Rectal smooth muscle tissue (tissue), 1 donor: ENCODE results near the gene ADGRV1.

Experiments
- H3K27ac ChIP-seq: one replicate; pipeline ENCODE4 v1.7.0; 2013; ENCODE audit warnings: low read depth, low read length, inconsistent platforms
- H3K27me3 ChIP-seq: one replicate; pipeline ENCODE4 v1.7.0; 2013; ENCODE audit warnings: low read length; ENCODE audit not compliant: control insufficient read depth, insufficient read depth
- H3K36me3 ChIP-seq: one replicate; pipeline ENCODE4 v1.7.0; 2013; ENCODE audit warnings: low read length; ENCODE audit not compliant: control insufficient read depth, insufficient read depth
- H3K4me1 ChIP-seq: one replicate; pipeline ENCODE4 v1.7.0; 2013; ENCODE audit warnings: low read length; ENCODE audit not compliant: control insufficient read depth, insufficient read depth
- H3K4me3 ChIP-seq: one replicate; pipeline ENCODE4 v1.7.0; 2013; ENCODE audit warnings: low read length
- H3K9ac ChIP-seq: one replicate; pipeline ENCODE4 v1.7.0; 2013; ENCODE audit warnings: low read length

Gene ADGRV1

DNA sequence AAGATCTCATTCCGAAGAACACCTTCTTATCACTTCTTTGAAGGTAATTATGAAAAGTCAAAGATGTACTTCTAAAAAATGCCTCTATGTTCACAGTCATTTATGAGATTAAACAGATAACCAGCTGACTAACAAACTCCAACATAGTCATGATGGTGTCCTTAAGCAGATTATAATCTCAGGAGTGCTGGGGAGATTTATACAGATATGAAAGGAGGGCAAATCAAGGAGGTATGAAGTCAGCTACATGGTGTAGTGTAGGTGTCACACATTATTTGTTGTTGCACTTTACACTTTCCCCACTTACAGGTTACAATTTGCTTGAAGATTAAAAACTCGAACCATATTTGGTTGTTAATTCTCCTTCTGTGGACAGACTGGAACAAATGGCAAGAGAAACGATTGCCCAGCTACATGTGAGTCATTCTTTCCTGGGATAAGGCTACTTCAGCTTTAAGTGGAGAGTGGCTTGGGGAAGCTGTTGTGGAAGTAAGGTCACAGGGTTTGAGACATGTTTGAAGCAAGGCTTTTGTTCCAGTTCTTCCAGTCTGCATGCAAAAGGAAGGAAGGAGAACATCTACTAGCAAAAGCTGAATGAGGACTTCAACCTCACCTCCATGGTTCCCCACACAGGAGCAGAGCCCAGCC is 320.1 kb downstream of the ADGRV1 start:
- Histone ChIP-seq H3K4me3 (no peak overlapping the region), H3K36me3 (no peaks in the 10 kb centered on the region), H3K9ac (no peak overlapping the region), H3K27me3 (no peaks in the 10 kb centered on the region), H3K27ac (peak overlapping the region; percentile 43), H3K4me1 (no peaks in the 10 kb centered on the region)

DNA sequence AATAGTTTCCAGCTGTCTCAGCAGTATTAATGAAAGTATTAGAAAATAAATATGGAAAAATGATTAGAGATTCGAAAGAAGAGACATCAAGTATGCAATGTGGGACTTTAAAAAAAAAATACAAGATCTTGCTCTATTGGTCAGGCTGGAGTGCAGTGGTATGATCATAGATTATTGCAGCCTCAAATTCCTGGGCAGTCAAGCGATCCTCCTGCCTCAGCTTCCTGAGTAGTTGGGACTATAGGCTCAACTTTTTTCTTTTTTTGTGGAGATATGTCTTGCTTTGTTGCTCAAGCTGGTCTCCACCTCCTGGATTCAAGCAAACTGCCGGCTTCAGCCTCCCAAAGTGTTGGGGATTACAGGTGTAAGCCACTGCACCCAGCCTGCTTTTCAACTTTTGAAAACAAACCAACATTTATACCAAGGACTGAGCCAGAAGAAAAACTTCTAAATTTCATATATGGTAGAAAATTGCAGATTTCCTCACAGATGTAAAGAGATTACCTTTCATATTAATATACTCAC is 323.1 kb downstream of the ADGRV1 start:
- no peak overlapping the region for H3K4me3 ChIP-seq
- no peaks in the 10 kb centered on the region for H3K4me1 ChIP-seq
- H3K27me3 ChIP-seq = no peaks in the 10 kb centered on the region
- no peaks in the 10 kb centered on the region for H3K36me3 ChIP-seq
- no peak overlapping the region for H3K9ac ChIP-seq
- H3K27ac ChIP-seq = no peak overlapping the region

DNA sequence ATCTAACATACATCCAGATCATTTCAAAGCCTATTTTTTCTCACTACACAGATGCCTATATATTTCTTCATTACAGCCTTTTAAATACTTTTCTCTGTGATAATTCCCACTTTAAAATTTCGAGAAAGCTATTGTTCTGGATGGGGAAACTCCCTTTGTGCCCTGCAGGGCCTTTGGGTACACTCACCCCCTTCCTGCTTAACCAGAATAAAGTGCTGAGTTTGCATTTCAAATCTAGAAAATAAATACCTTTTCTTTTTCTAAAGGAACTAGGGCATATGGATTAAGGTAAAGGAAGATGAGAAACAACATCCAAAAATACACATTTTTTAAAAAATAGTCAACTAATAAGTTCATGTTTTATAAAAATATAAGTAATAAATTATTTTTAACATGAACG is 323.9 kb downstream of the ADGRV1 start:
- no peaks in the 10 kb centered on the region for H3K36me3 ChIP-seq
- no peaks in the 10 kb centered on the region for H3K4me1 ChIP-seq
- H3K27me3 ChIP-seq = no peaks in the 10 kb centered on the region
- H3K9ac ChIP-seq = no peak overlapping the region
- H3K4me3 ChIP-seq = no peak overlapping the region
- H3K27ac ChIP-seq = no peak overlapping the region

DNA sequence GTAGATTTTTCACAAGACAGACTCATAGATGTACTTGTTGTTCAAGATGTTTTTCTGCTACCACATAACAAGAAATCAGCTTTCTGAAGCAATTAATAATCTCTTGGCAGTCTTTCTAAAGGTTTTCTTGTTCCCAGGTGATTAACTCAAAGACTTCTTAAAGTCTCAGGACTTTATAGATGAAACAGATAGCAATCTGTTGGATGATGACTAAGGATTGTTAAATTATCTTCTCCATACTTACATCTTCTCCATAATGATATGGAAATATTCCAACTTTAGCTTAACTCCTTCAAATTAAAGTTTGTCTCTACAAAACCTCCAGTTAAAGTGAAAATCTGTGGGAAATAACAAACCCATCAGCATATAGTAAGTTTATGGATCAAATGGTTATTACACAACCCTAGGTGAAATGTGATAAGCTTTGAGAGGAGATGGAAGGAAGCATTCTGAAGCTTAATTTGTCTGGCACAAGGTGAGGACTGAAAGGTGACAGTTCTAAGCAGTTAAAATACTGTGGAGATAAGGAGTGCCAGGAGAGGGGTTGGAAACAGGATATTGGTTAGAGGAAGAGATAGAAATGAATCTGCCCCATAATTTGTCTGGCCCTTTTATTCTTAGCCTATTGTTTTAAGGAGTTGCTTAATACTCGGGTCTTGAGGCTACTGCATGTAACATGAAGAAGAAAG is 326.7 kb downstream of the ADGRV1 start:
- Histone ChIP-seq H3K27me3 (no peaks in the 10 kb centered on the region), H3K4me3 (no peak overlapping the region), H3K9ac (no peak overlapping the region), H3K27ac (no peak overlapping the region), H3K4me1 (no peaks in the 10 kb centered on the region), H3K36me3 (no peaks in the 10 kb centered on the region)

DNA sequence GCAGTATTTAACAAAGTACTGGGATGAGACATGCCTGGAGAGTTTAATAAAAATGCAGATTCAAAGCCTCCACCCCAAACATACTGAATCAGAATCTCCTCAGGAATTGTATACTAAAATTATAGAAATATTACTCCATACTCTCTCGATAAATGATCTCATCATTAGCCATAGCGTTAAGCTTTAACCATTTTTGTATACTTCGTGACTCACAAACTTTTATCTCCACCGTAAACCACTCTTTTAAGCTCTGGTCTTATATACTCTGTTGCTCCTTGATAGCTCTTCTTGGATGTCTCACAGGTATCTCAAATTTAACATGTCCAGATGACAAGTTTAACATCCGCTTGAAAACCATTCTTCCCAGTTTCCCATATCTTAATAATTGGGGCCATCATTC is 327.8 kb downstream of the ADGRV1 start:
- H3K4me3 ChIP-seq = no peak overlapping the region
- H3K9ac ChIP-seq = no peak overlapping the region
- H3K27ac ChIP-seq = no peak overlapping the region
- no peaks in the 10 kb centered on the region for H3K4me1 ChIP-seq
- no peaks in the 10 kb centered on the region for H3K36me3 ChIP-seq
- H3K27me3 ChIP-seq = no peaks in the 10 kb centered on the region

DNA sequence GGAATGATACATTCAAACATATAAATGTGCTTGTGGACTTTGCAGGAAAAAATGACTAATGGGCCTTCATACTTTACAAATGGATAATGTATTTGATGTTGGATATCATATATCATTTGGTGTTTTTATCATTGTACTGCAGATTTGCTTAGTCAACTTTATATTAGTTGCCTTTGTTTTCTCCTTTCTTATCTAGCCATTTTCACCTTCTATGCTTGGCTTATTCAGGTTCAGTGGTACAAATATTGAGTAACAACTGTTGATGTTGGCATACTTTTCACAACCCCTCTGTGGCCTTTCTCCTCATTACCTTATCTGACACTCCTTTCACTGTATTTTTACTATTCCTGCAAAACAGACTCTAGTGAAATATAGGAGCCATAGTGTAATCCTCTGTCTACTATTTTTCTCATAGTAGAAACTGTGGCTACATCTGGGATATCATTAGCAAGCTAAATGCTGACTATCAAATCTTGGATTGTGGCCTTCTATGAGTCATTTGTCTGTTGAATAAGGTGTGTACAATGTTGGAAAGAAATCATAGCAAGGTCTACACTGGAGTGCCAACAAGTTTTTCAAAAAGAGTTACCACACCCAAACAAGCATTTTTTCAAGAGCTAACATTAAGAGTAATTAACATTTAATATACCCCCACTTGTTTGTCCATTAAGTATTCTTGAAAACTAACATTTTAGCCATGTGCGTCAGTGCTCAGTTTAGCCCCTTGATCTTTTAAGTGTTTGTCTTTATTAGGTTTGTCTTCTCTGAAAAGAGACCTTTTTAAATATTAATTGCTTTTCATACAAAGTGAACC is 330.1 kb downstream of the ADGRV1 start:
- Histone ChIP-seq H3K27me3 (no peaks in the 10 kb centered on the region), H3K9ac (no peak overlapping the region), H3K4me3 (no peak overlapping the region), H3K27ac (no peak overlapping the region), H3K36me3 (no peaks in the 10 kb centered on the region), H3K4me1 (no peaks in the 10 kb centered on the region)

DNA sequence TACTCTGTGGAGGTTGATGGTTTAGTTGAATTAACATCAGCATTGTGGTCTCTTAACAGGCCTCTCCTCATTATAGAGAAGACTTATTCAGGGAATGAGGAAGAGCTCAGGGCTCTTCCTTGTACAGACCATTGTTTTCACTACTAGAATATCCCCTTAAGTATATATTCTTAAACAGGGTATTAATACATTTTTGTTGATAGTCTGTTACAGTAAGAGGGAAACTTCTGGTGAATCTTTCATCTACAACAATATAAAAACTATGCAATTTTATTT is 330.7 kb downstream of the ADGRV1 start:
- H3K27ac ChIP-seq = no peak overlapping the region
- no peak overlapping the region for H3K9ac ChIP-seq
- no peaks in the 10 kb centered on the region for H3K36me3 ChIP-seq
- no peaks in the 10 kb centered on the region for H3K27me3 ChIP-seq
- no peaks in the 10 kb centered on the region for H3K4me1 ChIP-seq
- no peak overlapping the region for H3K4me3 ChIP-seq

DNA sequence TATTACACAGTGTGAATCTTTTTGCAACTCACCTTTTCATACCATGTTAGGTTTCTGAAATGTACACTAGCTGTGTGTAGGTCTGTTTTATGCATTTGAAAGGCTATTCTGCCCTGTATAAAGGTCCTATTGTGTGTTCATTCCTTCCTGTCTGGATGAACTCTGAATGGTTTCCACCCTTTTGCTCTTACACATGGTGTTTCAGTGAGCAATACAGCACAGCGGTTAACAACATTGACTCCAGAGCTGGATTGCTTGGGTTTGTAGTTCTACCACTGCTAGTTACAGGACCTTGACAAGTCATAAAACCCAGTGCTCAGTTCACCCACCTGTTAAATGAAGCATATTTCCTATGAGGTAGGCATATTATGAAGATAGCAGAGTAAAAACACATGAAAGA is 331.6 kb downstream of the ADGRV1 start:
- H3K4me1 ChIP-seq = no peaks in the 10 kb centered on the region
- H3K36me3 ChIP-seq = no peaks in the 10 kb centered on the region
- no peak overlapping the region for H3K4me3 ChIP-seq
- no peak overlapping the region for H3K27ac ChIP-seq
- H3K27me3 ChIP-seq = no peaks in the 10 kb centered on the region
- no peak overlapping the region for H3K9ac ChIP-seq

DNA sequence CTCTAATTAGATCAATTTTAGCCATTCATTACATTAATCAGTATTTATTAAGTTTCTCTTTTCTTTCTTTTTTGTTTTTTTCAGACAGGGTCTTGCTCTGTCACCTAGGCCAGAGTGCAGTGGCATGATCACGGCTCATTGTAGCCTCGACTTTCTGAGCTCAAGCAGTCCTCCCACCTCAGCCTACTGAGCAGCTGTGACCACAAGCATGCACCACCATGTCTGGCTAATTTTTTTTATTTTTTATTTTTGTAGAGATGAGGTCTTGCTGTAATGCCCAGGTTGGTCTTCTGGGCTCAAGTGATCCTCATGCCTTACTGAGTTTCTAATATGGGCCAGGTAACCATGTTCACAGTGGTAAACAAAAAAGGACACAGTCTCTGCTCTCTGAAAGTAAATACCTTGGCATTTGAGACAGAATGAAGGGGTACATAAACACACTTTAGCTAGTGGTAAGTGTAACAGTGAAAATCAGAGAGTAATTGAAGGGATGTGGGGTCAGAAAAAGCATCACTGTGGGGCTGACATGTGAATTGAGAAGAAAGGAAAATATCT is 336.3 kb downstream of the ADGRV1 start:
- Histone ChIP-seq H3K27ac (no peak overlapping the region), H3K4me3 (no peak overlapping the region), H3K4me1 (no peaks in the 10 kb centered on the region), H3K27me3 (no peaks in the 10 kb centered on the region), H3K36me3 (no peaks in the 10 kb centered on the region), H3K9ac (no peak overlapping the region)

DNA sequence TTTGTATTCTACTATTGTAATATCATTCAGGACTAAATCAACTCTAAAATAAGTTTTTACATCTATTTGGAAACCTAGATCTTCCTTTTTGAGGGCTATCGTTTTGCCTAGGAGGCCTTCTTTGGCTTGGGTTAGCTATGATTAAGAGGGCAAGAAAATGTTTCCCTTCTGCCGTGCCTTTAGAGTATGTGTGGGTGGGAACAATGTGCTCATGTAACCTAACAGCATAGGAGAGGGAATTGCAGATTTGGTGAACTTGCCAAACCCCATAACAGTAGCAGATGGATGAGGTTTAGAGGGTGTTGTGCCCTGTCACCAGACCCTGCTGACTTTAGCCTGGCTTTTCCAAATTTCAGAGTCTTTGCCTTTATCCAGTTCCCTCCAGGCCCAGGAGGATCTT is 339.0 kb downstream of the ADGRV1 start:
- H3K27me3 ChIP-seq = no peaks in the 10 kb centered on the region
- no peaks in the 10 kb centered on the region for H3K4me1 ChIP-seq
- H3K9ac ChIP-seq = no peak overlapping the region
- H3K4me3 ChIP-seq = no peak overlapping the region
- no peaks in the 10 kb centered on the region for H3K36me3 ChIP-seq
- H3K27ac ChIP-seq = no peak overlapping the region

DNA sequence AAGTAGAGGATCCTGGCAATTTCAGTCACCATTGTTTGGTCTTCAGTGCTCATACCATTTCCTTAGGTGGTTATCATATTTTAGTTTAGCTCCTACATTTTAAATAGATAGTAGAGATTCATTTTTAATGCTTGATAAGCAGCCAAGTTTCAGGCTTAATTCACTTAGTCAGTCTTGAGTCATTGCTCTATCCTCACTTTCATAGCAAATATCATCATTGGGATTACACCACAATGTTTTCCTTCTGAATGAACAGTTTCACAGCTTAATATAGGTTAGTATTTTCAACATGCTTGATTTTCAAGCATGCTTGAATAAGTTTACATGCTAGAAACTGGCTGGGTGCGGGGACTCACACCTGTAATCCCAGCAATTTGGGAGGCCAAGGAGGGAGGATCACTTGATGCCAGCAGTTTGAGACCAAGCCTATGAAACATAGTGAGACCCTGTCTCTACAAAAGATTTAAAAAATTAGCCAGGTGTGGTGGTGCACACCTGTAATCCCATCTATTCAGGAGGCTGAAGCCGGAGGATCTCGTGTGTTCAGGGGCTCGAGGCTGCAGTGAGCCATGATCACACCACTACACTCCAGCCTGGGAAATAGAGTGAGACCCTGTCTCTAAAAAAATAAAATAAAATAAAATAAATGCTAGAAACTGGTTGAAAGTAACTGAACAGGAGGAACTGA is 339.9 kb downstream of the ADGRV1 start:
- Histone ChIP-seq H3K36me3 (no peaks in the 10 kb centered on the region), H3K27me3 (no peaks in the 10 kb centered on the region), H3K4me1 (no peaks in the 10 kb centered on the region), H3K27ac (no peak overlapping the region), H3K9ac (no peak overlapping the region), H3K4me3 (no peak overlapping the region)

DNA sequence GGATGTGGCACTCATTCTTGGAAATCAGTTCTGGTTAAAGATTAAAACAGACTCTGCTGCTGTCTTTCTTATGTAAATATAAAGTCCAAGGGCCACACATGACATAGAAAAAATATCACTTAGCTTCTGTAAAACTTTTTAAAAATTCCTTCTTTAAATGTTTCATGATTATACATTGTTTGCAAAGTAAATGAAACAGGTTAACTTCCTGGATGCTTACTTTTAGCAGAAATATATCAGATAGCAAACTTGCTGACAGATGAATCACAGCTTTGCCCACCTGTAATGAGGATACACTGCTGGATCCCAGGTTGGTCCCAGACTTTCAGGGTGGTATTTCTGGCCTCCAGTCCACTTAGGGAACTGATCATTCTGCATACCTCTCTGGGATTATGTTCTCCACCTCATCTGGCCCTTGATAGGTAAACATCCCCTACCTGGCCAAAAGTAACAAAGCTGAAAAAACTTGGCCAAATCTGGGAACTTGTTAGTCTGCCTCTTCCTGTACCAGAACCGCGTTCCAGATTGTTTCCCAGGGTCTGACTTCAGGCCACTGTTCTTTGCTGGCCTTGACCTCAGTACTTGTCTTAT is 340.5 kb downstream of the ADGRV1 start:
- no peak overlapping the region for H3K27ac ChIP-seq

More for the DNA sequence above, 340.5 kb downstream of the ADGRV1 start:
- Histone ChIP-seq H3K4me3 (no peak overlapping the region), H3K36me3 (no peaks in the 10 kb centered on the region), H3K9ac (no peak overlapping the region), H3K27me3 (no peaks in the 10 kb centered on the region), H3K4me1 (no peaks in the 10 kb centered on the region)
